DMS53 (cell line): Measurements from ENCODE around the gene ATP7A.
"Not testable (repeated sequence)": the region's sequence is repeated elsewhere in the genome, so short reads cannot be mapped to it uniquely, and the experiment has no call there.

Source experiments
- DNase-seq: peaks from one replicate; lab custom pipeline; 2025; lab: John Stamatoyannopoulos, UW

ATP7A gene

DNA sequence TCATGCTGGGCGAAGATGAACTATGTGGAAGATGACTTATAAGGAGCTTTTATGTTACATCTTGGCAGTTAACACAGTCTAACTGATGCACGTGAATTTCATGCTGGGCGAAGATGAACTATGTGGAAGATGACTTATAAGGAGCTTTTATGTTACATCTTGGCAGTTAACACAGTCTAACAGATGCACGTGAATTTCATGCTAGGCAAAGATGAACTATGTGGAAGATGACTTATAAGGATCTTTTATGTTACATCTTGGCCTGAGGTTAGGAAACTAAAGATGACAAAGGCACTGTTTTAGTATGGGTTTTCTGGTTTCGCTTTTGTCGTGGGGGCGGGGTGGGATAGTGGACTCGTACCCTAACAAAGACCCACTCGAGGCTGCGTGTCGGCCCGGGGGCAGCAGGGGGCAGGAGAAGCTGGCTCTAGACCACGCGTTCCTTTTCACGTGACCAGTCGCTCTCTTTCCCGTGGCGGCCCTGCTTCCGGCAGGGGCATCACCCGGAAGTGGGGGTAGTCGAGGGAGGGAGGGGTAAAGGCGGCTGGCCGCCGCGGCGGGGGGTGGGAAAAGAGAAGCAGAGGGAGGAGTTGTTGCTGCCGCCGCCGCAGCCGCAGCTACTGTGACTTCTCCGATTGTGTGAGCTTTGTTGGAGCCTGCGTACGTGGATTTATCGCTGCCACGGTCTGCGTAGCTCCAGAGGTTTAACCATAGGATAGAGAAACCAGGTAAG is at the start of gene ATP7A:
Gene ATP7A (plus strand): TSS at position 586 of the 733 bp plus-strand sequence. CDS start 60,949 bp downstream, outside the sequence.
- peak; percentile 97 for DNase-seq

GRCh38 chrX:77875372-77875771 is 35.1 kb upstream of the ATP7A start:
- DNase-seq: no peak

DNA sequence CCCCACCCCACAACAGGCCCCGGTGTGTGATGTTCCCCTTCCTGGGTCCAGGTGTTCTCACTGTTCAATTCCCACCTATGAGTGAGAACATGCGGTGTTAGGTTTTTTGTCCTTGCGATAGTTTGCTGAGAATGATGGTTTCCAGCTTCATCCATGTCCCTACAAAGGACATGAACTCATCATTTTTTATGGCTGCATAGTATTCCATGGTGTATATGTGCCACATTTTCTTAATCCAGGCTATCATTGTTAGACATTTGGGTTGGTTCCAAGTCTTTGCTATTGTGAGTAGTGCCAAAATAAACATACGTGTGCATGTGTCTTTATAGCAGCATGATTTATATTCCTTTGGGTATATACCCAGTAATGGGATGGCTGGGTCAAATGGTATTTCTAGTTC is 29.1 kb upstream of the ATP7A start:
- not testable (repeated sequence) for DNase-seq

DNA sequence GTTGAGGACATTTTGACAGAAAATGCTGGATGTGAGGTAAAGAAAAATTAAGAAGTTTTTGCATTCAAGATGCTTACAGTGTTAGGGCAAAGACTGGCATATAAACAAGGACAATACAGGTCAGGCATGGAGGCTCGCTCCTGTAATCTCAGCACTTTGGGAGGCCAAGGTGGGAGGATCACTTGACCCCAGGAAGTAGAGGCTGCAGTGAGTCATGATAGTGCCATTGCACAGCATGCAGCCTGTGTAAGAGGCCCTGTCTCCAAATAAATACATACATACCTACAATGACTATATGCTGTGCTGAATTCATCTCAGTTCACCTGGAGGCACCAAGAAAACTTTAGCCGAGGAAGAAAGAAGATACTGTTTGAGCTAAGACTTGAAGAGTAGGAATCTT is 17.6 kb upstream of the ATP7A start:
- DNase-seq: no peak

DNA sequence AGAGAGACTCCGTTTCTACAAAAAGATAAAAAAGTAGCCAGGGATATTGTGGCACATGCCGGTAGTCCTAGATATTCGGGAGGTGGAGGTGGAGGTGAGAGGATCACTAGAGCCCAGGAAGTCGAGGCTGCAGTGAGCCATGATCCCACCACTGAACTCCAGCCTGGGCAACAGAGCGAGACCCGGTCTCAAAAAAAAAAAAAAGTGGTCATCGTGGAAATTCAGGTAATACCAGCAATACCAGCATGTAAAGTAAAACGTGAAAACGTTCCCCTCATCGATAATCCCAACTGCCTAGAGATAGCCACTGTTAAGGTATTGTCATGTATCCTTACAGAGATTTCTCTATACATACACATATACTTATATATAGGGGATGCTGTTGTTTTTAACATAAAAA is 16.8 kb upstream of the ATP7A start:
- DNase-seq: no peak

DNA sequence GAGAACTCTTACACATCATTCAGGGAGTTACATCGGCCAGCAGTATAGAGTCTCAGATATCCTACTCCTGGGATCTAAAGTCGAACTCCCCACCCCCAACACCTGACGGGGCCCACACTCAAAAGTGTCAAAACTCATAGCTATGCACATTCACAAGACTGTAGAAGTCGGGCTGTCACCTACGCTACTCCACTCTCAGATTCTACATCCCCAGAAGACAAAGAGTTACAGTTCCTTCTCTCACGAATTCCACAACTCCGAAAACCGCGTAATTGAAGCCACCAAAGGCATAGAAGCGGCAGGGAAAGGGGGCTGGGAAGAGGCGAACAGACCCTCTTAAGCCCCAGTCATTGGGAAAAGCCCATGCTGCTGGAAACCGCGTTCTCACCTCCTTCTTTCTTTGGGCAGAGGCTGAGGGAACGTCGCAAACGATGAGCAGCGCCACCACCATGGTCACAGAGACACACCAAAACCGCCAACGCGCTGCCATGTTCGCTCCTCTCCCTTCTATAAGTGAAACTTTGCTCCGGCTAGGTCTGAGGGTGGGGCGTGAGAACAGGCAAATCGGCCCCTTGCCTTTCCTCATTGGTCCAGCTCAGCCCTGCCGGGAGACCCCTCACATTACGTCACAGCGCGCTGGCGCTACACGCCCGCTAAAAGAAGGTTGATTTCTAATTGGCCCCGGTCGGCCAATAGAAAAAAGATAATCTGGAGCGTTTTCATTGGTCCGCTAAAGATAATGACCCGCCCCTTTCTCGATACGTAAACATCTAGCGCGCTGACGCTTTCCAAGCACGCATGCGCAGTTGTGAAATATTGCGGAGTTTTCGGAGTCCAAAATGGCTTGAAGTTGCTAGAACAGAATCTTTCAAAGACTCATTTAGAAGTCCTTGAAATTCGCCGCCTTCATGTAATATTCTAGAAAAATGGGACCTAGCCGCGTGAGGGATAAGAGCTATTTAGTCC is 15.3 kb upstream of the ATP7A start, which contains the start of gene MAGT1:
Gene MAGT1 (minus strand): TSS at position 515 of the 966 bp plus-strand sequence. CDS start 25 bp downstream, at position 490.
- DNase-seq: peak; percentile 98

GRCh38 chrX:77899081-77899828 is 11.2 kb upstream of the ATP7A start, which contains the start of gene COX7B:
COX7B (plus strand) TSS chrX:77899468; CDS start chrX:77899554, 86 bp downstream.
- peak; percentile 98 for DNase-seq

DNA sequence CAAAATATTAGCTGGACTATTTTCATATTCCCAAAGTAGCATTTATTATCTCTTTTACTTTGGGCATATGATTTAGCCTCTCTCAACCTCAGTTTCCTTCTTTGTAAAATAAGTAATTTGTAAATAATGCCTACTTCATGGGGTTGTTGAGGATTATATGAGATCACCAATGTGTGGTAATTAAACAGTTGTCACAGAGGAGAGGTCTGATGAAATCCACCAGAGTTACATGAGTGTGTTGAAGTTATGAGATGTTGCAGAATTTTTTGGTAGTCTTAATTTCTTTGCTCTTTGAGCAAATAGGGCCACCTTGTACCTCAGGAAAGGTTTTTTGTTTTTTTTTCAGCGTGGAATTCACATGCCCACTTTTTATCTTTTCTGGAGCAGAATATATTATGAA is 9.8 kb upstream of the ATP7A start:
- no peak for DNase-seq

DNA sequence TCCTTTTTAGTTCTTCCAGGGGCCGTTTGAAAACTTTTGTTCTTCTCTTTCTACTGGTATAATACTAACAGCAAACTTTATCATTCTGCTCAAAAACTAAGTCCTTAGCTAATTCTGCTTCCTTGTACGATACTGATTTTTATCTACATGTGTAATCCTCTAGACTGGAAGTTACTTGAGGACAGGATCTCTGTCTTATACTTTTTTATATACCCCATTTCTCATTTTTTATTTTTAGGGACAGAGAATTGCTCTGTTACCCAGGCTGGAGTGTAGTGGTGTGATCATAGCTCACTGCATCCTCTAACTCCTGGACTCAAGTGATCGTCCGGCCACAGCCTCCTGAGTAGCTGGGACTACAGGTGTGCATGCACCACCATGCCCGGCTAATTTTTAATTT is 9.0 kb upstream of the ATP7A start:
- DNase-seq: no peak

GRCh38 chrX:77917294-77917933 is 6.9 kb downstream of the ATP7A start:
- no peak for DNase-seq

GRCh38 chrX:77918568-77918967 is 8.1 kb downstream of the ATP7A start:
- no peak for DNase-seq

DNA sequence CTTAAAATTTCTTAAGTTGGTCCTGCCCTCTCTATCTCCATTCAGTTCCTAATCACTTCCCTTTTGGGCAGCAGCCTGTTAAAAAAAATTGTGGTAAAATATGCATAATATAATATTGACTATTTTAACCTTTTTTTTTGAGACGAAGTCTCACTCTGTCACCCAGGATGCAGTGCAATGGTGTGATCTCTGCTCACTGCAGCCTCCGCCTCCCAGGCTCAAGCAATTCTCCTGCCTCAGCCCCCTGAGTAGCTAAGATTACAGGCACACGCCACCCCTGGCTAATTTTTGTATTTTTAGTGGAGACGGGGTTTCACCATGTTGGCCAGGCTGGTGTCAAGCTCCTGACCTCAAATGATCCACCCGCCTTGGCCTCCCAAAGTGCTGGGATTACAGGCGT is 8.9 kb downstream of the ATP7A start:
- not testable (repeated sequence) for DNase-seq

GRCh38 chrX:77922787-77923186 is 12.3 kb downstream of the ATP7A start:
- DNase-seq: no peak

GRCh38 chrX:77924320-77924859 is 13.9 kb downstream of the ATP7A start:
- no peak for DNase-seq

DNA sequence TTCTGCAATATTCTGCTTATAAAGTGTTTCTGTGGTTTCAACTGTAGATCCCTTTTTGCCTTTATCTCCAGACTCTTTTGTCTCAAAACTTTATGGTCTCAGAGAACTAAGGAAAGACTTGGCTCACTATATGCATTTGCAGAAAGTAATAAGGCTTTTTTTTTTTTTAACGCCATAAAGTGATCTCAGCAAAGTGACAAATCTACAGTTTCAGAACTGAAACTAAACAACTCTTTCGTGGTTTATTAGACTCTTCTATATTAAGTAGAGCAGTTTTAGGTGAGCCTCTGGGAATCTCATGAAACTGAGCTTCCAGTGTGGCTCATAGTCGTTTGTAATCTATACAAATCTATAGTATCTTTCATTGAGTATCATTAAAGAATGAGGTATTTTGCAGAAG is 15.3 kb downstream of the ATP7A start:
- DNase-seq: no peak

GRCh38 chrX:77930581-77930980 is 20.1 kb downstream of the ATP7A start:
- no peak for DNase-seq

DNA sequence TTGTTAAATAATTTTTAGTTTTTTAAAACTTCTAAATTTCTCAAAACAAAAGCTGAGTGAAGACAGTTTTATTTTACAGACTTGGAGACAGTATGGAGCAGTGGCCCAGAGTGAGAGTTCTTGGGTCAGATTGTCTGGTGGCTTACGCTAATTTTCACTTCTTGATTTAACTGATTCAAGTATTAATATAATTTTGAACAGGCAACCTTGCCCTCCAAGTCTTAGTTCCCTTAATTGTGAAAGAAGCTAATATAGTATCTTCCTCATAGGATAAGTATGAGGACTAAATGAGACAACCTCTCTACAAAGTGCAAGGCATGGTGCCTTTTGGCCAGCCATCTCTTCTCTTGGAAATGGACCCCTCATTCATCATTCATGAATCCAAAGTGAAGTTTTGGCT is 25.4 kb downstream of the ATP7A start:
- no peak for DNase-seq

GRCh38 chrX:77936299-77936698 is 25.8 kb downstream of the ATP7A start:
- no peak for DNase-seq

GRCh38 chrX:77937291-77937690 is 26.8 kb downstream of the ATP7A start:
- DNase-seq: peak; percentile 81

DNA sequence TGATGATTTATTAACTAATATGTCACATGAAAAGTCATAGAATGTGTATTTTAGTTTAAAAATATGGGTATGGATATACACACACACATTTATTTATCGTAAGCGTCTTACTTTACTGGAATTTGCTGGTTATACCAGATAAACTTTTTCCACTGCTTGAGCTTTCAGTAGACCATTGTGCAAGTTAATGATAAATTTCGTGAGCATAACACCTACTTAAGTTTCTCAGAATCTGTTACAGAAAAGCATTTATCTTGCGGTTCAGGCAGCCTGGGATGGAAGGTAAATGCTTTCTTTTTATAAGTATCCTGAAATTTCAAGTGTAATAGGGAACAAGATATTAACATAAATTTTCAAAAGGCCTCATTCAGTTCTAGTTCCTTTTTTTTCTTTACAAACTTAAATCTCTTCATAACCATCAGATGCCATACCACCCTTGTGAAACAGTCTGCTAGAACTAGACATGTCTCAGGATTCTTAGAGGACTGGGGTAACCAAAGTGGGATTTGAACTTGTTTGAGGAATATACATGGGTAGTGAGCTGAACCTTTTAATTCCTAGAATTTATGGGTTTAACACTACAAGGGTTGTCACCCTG is 27.7 kb downstream of the ATP7A start:
- no peak for DNase-seq

GRCh38 chrX:77945031-77945430 is 34.5 kb downstream of the ATP7A start:
- not testable (repeated sequence) for DNase-seq
